Pancreas (tissue), 10 donors: ENCODE results near the gene STK11. TPM values are rescaled to one million over a fixed set of nuclear protein-coding genes. Genes with fewer than 3 reads are reported as not detected.

Experiments used
- ATAC-seq, 4 donors: fragments of 200-7000 bp; cut with Tn5 transposase; one replicate each; pipeline versions ENCODE4 v1.8.0 to v1.9.1; 2020; ENCODE audit warnings: mild to moderate bottlenecking in 4 of 4, moderate library complexity in 4 of 4
- DNase-seq, 6 donors: peaks; one replicate each; pipeline ENCODE4 v3.0.0-alpha.2; 2020
- FAIRE-seq: peaks from 2 replicates; lab custom pipeline; 2012; peaks lifted over from hg19 to GRCh38; lab: Jason Lieb, UNC
- H3K27ac ChIP-seq, 4 donors: fragments of 200-600 bp; sonication (generic); 1 replicate in 3 of 4; 2 replicates in 1 of 4; pipeline versions ENCODE4 v1.5.0 to v1.8.0; 2020
- H3K27me3 ChIP-seq, 4 donors: fragments of 200-600 bp; one replicate each; pipeline ENCODE4 v1.8.0; 2021
- H3K36me3 ChIP-seq, 3 donors: fragments of 200-600 bp; sonication (generic) in 1 of 3; one replicate each; pipeline versions ENCODE4 v1.5.0 to v1.8.0; 2020 to 2021
- H3K4me1 ChIP-seq, 3 donors: fragments of 200-600 bp; one replicate each; pipeline ENCODE4 v1.8.0; 2021
- H3K4me3 ChIP-seq, 4 donors: fragments of 200-600 bp; sonication (generic) in 2 of 4; one replicate each; pipeline versions ENCODE4 v1.5.0 to v1.8.0; 2020 to 2021
- H3K9me3 ChIP-seq, 4 donors: fragments of 200-600 bp; one replicate each; pipeline ENCODE4 v1.8.0; 2021
- CTCF ChIP-seq, 4 donors: fragments of 200-600 bp; sonication (generic) in 3 of 4; IDR thresholded peaks; one replicate each; pipeline versions ENCODE4 v1.5.0 to v1.8.0; 2021; ENCODE audit warnings: antibody characterized with exemption in 4 of 4
- whole genome bisulfite sequencing, 2 donors: extraction: QIAGEN DNeasy Blood & Tissue Kit; methylation state at CpG; one replicate each; pipeline ENCODE4 v1.1.7; 2013; 5-methylcytosine and 5-hydroxymethylcytosine counted together
- intact Hi-C, 3 donors: fragments of 100-400 bp; cut with DNase I; formaldehyde crosslinking; loops; one replicate each; pipeline versions ENCODE4 v1.11.1 to v1.14.2; 2022
- polyA plus RNA-seq, 2 donors: library from polyadenylated mRNA; stranded (reverse); fragments of 200-250 nt; gene quantifications; one replicate each; pipeline ENCODE4 v1.2.3, GENCODE V29; 2013
- total RNA-seq, 6 donors: library from RNA; stranded (reverse); fragmentation: NEBNext Ultra II Directional in 4 of 6; extraction: Animal tissue kit (Norgen Biotek cat#: 25700) in 4 of 6; gene quantifications; one replicate each; pipeline versions ENCODE4 v1.2.1 to v1.2.4, GENCODE V29; 2021 to 2023
- donor health status: healthy with polysubstance abuse.
- donor health status: DM: no; HTN: no; CAD: no; lungs with moderate emphysema.
- donor health status: DM: no; HTN: no; CAD: no.
- donor health status: control.
- donor health status: control.
- donor health status: Bipolar disorder and iron deficiency.
- donor health status: DM: yes; HTN: yes; CAD: no.
- donor health status: DM: no; HTN: no; CAD: no.
- donor health status: DM: no; HTN: no; CAD: no.
- donor health status: DM: yes; HTN: yes; CAD: no.

Gene STK11
- total and polyA plus RNA-seq, 8 donors = 20.1 to 62.2 (median 24.8) TPM

GRCh38 chr19:1214862-1215731 is 9.5 kb downstream of the STK11 start:
- no peak for TF ChIP-seq CTCF (IDR thresholded peaks at IDR 0.05)
- Histone ChIP-seq H3K4me3 (peak overlapping the region in 1 of 4 donors; percentile 1), H3K36me3 (no peaks in the 10 kb centered on the region), H3K9me3 (no peaks in the 10 kb centered on the region), H3K27me3 (no peaks in the 10 kb centered on the region), H3K4me1 (peaks cover 23 to 41% (median 27%) of the 10 kb centered on the region in 3 donors), H3K27ac (peak overlapping the region in 3 of 4 donors; percentile 71 to 88 (median 71))
- no peak for FAIRE-seq
- WGBS, 2 donors = 36 to 38% methylated on average over 25 to 26 of the region's 26 CpGs
- intact Hi-C loops = no loop called here
- ATAC-seq = peak; percentile 17 to 69 (median 56)
- DNase-seq = peak in 5 of 6 donors; percentile 60 to 90 (median 72)

- FAIRE-seq = no peak
- peak in 1 of 6 donors; percentile 43 for DNase-seq
- peaks cover 18 to 35% (median 20%) of the 10 kb centered on the region in 3 donors for H3K4me1 ChIP-seq
- no peaks in the 10 kb centered on the region for H3K27me3 ChIP-seq
- no peaks in the 10 kb centered on the region for H3K9me3 ChIP-seq
- no peak overlapping the region for H3K4me3 ChIP-seq
- H3K36me3 ChIP-seq = peaks cover 0 to 12% (median 8%) of the 10 kb centered on the region in 3 donors
- no peak for TF ChIP-seq CTCF (IDR thresholded peaks at IDR 0.05)
- no peak overlapping the region for H3K27ac ChIP-seq
- 86 to 91% methylated on average over 12 of the region's 12 CpGs for WGBS, 2 donors
- no peak for ATAC-seq
- intact Hi-C loops = no loop called here
These were observed 11.2 kb downstream of the STK11 start for GRCh38 chr19:1216756-1217155.

GRCh38 chr19:1217366-1217765 is 11.8 kb downstream of the STK11 start:
- Histone ChIP-seq H3K36me3 (peaks cover 0 to 12% (median 8%) of the 10 kb centered on the region in 3 donors), H3K4me3 (no peak overlapping the region), H3K9me3 (no peaks in the 10 kb centered on the region), H3K4me1 (peaks cover 18 to 34% (median 19%) of the 10 kb centered on the region in 3 donors), H3K27ac (no peak overlapping the region), H3K27me3 (no peaks in the 10 kb centered on the region)
- DNase-seq (peak in 2 of 6 donors; percentile 35 to 61), ATAC-seq (no peak), FAIRE-seq (no peak)
- 75 to 83% methylated on average over 12 to 15 of the region's 15 CpGs for WGBS, 2 donors
- TF ChIP-seq CTCF (IDR thresholded peaks at IDR 0.05) = no peak
- intact Hi-C loops = no loop called here

- DNase-seq (peak in 2 of 6 donors; percentile 28 to 69), FAIRE-seq (no peak), ATAC-seq (no peak)
- Histone ChIP-seq H3K4me3 (no peak overlapping the region), H3K27me3 (no peaks in the 10 kb centered on the region), H3K4me1 (peaks cover 18 to 24% (median 19%) of the 10 kb centered on the region in 3 donors), H3K27ac (no peak overlapping the region), H3K9me3 (no peaks in the 10 kb centered on the region), H3K36me3 (peaks cover 0 to 20% (median 8%) of the 10 kb centered on the region in 3 donors)
- TF ChIP-seq CTCF (IDR thresholded peaks at IDR 0.05) = no peak
- intact Hi-C loops = no loop called here
- WGBS, 2 donors = 88 to 90% methylated on average over 34 to 37 of the region's 37 CpGs
These were observed 13.4 kb downstream of the STK11 start for GRCh38 chr19:1218751-1219567.
